CD4-positive, alpha-beta T cell treated with Interferon alpha-2 for 1 hour (primary cell): ENCODE results near the gene CACNB1.
A peak's percentile ranks its signal among the peaks of the same experiment; 100 is the strongest.

Experiments
- DNase-seq, 2 donors: peaks; one replicate each; pipeline ENCODE4 v3.0.0-alpha.2; 2020 to 2022

CACNB1 gene

GRCh38 chr17:39197380-39198185 is at the start of gene CACNB1:
CACNB1 (minus strand) TSS chr17:39197669; CDS start chr17:39197495, 174 bp downstream.
- peak; percentile 42 to 74 for DNase-seq

GRCh38 chr17:39246274-39246673 is 48.8 kb upstream of the CACNB1 start:
- no peak for DNase-seq

- DNase-seq = peak; percentile 79 to 87
These were observed 47.4 kb upstream of the CACNB1 start for GRCh38 chr17:39244600-39245570.

- no peak for DNase-seq
These were observed 46.6 kb upstream of the CACNB1 start for GRCh38 chr17:39244016-39244599.

GRCh38 chr17:39243155-39243554 is 45.7 kb upstream of the CACNB1 start:
- no peak for DNase-seq

GRCh38 chr17:39240631-39241030 is 43.2 kb upstream of the CACNB1 start:
- DNase-seq = no peak

GRCh38 chr17:39239640-39240314 is 42.3 kb upstream of the CACNB1 start:
- peak; percentile 66 to 82 for DNase-seq

GRCh38 chr17:39238311-39238972 is 41.0 kb upstream of the CACNB1 start:
- DNase-seq = peak; percentile 84 to 91

GRCh38 chr17:39237586-39237985 is 40.1 kb upstream of the CACNB1 start:
- no peak for DNase-seq

- DNase-seq = no peak
These were observed 39.5 kb upstream of the CACNB1 start for GRCh38 chr17:39236981-39237441.

- no peak for DNase-seq
These were observed 39.0 kb upstream of the CACNB1 start for GRCh38 chr17:39236450-39236927.

- peak; percentile 55 to 76 for DNase-seq
These were observed 38.3 kb upstream of the CACNB1 start for GRCh38 chr17:39235555-39236449.

- DNase-seq = peak; percentile 63 to 70
These were observed 34.4 kb upstream of the CACNB1 start for GRCh38 chr17:39231591-39232551.

GRCh38 chr17:39231091-39231561 is 33.7 kb upstream of the CACNB1 start:
- DNase-seq = no peak

GRCh38 chr17:39230361-39230760 is 32.9 kb upstream of the CACNB1 start:
- DNase-seq = no peak

- DNase-seq = no peak
These were observed 31.9 kb upstream of the CACNB1 start for GRCh38 chr17:39229274-39229913.

GRCh38 chr17:39227364-39227919 is 30.0 kb upstream of the CACNB1 start:
- DNase-seq = no peak

GRCh38 chr17:39225959-39226683 is 28.7 kb upstream of the CACNB1 start:
- peak; percentile 59 to 62 for DNase-seq
